PC-9 (cell line): ENCODE results near the gene C1QL2.

Experiments
- CTCF ChIP-seq: fragments of 200-600 bp; sonication (generic); conservative IDR thresholded peaks from 2 replicates; pipeline ENCODE4 v1.6.1; 2017; ENCODE audit warnings: mixed run types, antibody characterized with exemption, mild to moderate bottlenecking, moderate library complexity
- EZH2 ChIP-seq: fragments of 200-600 bp; sonication (generic); IDR thresholded peaks from 2 replicates; pipeline ENCODE4 v1.8.0; 2017; ENCODE audit warnings: antibody characterized with exemption, low read depth

DNA sequence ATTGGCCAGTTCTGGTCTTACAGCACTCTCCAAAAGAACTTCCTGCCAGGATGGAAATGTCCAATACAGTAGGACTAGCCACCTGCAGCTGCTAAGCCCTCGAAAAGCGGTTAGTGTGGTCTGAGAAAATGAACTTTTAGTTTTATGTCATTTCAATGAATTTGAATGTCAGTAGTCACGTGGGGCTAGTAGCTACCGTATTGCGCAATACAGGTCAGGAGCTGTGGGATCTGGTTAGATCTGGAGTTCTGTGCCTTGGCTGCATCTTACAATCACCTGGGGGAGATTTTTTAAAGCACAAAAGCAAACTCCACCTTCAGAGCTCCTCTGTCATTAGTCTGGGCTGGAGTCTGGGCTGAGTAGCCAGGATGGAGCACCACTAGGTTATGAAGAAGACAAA is 35.9 kb downstream of the C1QL2 start:
- TF ChIP-seq CTCF: no peak
- TF ChIP-seq EZH2: no peak
